DND-41 (cell line): ENCODE measurements around the gene POU4F3.

ENCODE experiments used
- CTCF ChIP-seq: IDR thresholded peaks from 2 replicates; pipeline ENCODE4 v1.5.1; 2012; ENCODE audit warnings: borderline replicate concordance, low read length, moderate library complexity, mild to moderate bottlenecking; ENCODE audit not compliant: poor library complexity, severe bottlenecking; ENCODE audit errors: extremely low read depth
- EZH2 ChIP-seq: IDR thresholded peaks from 3 replicates; pipeline ENCODE4 v1.6.1; 2012; ENCODE audit warnings: borderline replicate concordance, low read depth, mild to moderate bottlenecking, moderate library complexity, low read length, inconsistent platforms; ENCODE audit not compliant: severe bottlenecking

GRCh38 chr5:146340260-146341081, 1.8 kb downstream of the POU4F3 start:
- TF ChIP-seq CTCF (no peak), EZH2 (no peak)
